ENCODE data around the gene FCRL4. TPM values are rescaled to one million over a fixed set of nuclear protein-coding genes. Genes with fewer than 3 reads are reported as not detected.

FCRL4 gene
- total RNA-seq, 4 donors from 2014 or later = not detected

- Histone ChIP-seq H3K4me1 (no peaks in the 10 kb centered on the region), H3K9me3 (peaks cover 0 to under 1% (median 0%) of the 10 kb centered on the region in 4 donors), H3K27me3 (peaks cover 0 to 8% of the 10 kb centered on the region in 2 donors), H3K4me3 (no peak overlapping the region), H3K36me3 (no peaks in the 10 kb centered on the region), H3K27ac (no peak overlapping the region)
- no peak for TF ChIP-seq EP300 (IDR thresholded peaks at IDR 0.05)
- TF ChIP-seq POLR2A (IDR thresholded peaks at IDR 0.05) = no peak
- no peak for TF ChIP-seq CTCF (IDR thresholded peaks at IDR 0.05)
- DNase-seq (ENCODE audit: low spot score in 2 of 2) = no peak
- WGBS, 2 donors = 74 to 78% methylated on average over 6 of the region's 6 CpGs
Observed at GRCh38 chr1:157596384-157596783, 1.5 kb downstream of the FCRL4 start.

GRCh38 chr1:157595356-157595755, 2.5 kb downstream of the FCRL4 start:
- WGBS, 2 donors = 61 to 64% methylated on average over 2 of the region's 2 CpGs

GRCh38 chr1:157585984-157586383, 11.9 kb downstream of the FCRL4 start:
- Histone ChIP-seq H3K27ac (no peak overlapping the region), H3K27me3 (peaks cover 0 to 10% of the 10 kb centered on the region in 2 donors), H3K4me1 (no peaks in the 10 kb centered on the region), H3K4me3 (no peak overlapping the region), H3K9me3 (peaks cover 0 to 12% (median 0%) of the 10 kb centered on the region in 4 donors), H3K36me3 (no peaks in the 10 kb centered on the region)
- 56 to 60% methylated on average over 4 of the region's 4 CpGs for WGBS, 2 donors
- DNase-seq (ENCODE audit: low spot score in 2 of 2) = no peak
- TF ChIP-seq EP300 (IDR thresholded peaks at IDR 0.05) = no peak
- TF ChIP-seq POLR2A (IDR thresholded peaks at IDR 0.05) = no peak

More at GRCh38 chr1:157595356-157595755, 2.5 kb downstream of the FCRL4 start:
- H3K4me1 ChIP-seq = no peaks in the 10 kb centered on the region
- TF ChIP-seq POLR2A (IDR thresholded peaks at IDR 0.05) = no peak
- no peak for TF ChIP-seq EP300 (IDR thresholded peaks at IDR 0.05)
- TF ChIP-seq CTCF (IDR thresholded peaks at IDR 0.05) = no peak
- no peaks in the 10 kb centered on the region for H3K36me3 ChIP-seq
- peaks cover 0 to 8% of the 10 kb centered on the region in 2 donors for H3K27me3 ChIP-seq
- no peak overlapping the region for H3K4me3 ChIP-seq
- no peak overlapping the region for H3K27ac ChIP-seq
- DNase-seq (ENCODE audit: low spot score in 2 of 2) = no peak
- peaks cover 0 to 5% (median 0%) of the 10 kb centered on the region in 4 donors for H3K9me3 ChIP-seq

- H3K27me3 ChIP-seq = peaks cover 0 to 8% of the 10 kb centered on the region in 2 donors
Observed at GRCh38 chr1:157584503-157584902, 13.4 kb downstream of the FCRL4 start.

GRCh38 chr1:157580828-157581210, 17.1 kb downstream of the FCRL4 start:
- Histone ChIP-seq H3K4me3 (no peak overlapping the region), H3K27me3 (no peaks in the 10 kb centered on the region), H3K9me3 (peaks cover 0 to 12% (median 0%) of the 10 kb centered on the region in 4 donors), H3K4me1 (no peaks in the 10 kb centered on the region), H3K36me3 (no peaks in the 10 kb centered on the region), H3K27ac (no peak overlapping the region)
- 57 to 84% methylated on average over 1 of the region's 1 CpG for WGBS, 2 donors
- no peak for TF ChIP-seq CTCF (IDR thresholded peaks at IDR 0.05)
- DNase-seq (ENCODE audit: low spot score in 2 of 2) = no peak

More at GRCh38 chr1:157584503-157584902, 13.4 kb downstream of the FCRL4 start:
- H3K36me3 ChIP-seq = no peaks in the 10 kb centered on the region
- DNase-seq (ENCODE audit: low spot score in 2 of 2) = no peak
- no peak overlapping the region for H3K27ac ChIP-seq
- no peak overlapping the region for H3K4me3 ChIP-seq
- TF ChIP-seq CTCF (IDR thresholded peaks at IDR 0.05) = no peak
- TF ChIP-seq EP300 (IDR thresholded peaks at IDR 0.05) = no peak
- TF ChIP-seq POLR2A (IDR thresholded peaks at IDR 0.05) = no peak
- H3K9me3 ChIP-seq = peaks cover 0 to 12% (median 0%) of the 10 kb centered on the region in 4 donors
- H3K4me1 ChIP-seq = no peaks in the 10 kb centered on the region
- WGBS, 2 donors = 63% methylated on average over 3 of the region's 3 CpGs
